Esophagus squamous epithelium (tissue), 4 donors: Measurements from ENCODE around the gene ADAM22.

Experiments used
- POLR2A ChIP-seq, 4 donors: fragments of 450-650 bp; IDR thresholded peaks; one replicate each; pipeline ENCODE4 v1.6.1; 2017; ENCODE audit warnings: antibody characterized with exemption in 4 of 4, mild to moderate bottlenecking in 4 of 4, moderate library complexity in 3 of 4
- TF ChIP-seq, protein P1 (sequence below), 6 experiments: fragments of 450-650 bp in 4 of 6; fragments of 200-600 bp in 2 of 6; sonication (generic) in 2 of 6; IDR thresholded peaks; one replicate each; pipeline ENCODE4 v1.5.1; 2016 to 2019; ENCODE audit warnings: antibody characterized with exemption in 6 of 6, mild to moderate bottlenecking in 4 of 6, moderate library complexity in 4 of 6

DNA sequence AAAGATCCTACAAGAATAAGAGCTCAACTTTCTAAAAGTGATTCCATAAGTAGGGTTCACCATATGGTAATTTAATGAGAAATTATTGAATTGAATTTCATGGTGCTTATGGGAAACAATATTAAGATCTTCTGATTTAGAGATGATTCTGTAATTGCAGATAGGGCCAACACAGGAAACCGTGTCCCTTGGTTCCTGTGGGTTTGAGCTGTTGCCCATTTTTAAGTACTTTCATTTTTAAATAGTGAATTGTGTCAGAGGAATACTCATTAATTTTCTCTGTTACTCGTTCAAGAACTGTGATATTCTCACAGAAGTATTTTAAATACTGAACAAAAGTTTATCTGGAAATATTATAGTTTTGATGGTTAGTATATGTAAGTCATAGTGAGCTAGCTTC, 156.6 kb downstream of the ADAM22 start:
- TF ChIP-seq, protein P1, sequence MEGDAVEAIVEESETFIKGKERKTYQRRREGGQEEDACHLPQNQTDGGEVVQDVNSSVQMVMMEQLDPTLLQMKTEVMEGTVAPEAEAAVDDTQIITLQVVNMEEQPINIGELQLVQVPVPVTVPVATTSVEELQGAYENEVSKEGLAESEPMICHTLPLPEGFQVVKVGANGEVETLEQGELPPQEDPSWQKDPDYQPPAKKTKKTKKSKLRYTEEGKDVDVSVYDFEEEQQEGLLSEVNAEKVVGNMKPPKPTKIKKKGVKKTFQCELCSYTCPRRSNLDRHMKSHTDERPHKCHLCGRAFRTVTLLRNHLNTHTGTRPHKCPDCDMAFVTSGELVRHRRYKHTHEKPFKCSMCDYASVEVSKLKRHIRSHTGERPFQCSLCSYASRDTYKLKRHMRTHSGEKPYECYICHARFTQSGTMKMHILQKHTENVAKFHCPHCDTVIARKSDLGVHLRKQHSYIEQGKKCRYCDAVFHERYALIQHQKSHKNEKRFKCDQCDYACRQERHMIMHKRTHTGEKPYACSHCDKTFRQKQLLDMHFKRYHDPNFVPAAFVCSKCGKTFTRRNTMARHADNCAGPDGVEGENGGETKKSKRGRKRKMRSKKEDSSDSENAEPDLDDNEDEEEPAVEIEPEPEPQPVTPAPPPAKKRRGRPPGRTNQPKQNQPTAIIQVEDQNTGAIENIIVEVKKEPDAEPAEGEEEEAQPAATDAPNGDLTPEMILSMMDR (IDR thresholded peaks at IDR 0.05) = no peak
- no peak for TF ChIP-seq POLR2A (IDR thresholded peaks at IDR 0.05)
